ENCODE results near the gene SYNJ2.

The SYNJ2 gene

DNA sequence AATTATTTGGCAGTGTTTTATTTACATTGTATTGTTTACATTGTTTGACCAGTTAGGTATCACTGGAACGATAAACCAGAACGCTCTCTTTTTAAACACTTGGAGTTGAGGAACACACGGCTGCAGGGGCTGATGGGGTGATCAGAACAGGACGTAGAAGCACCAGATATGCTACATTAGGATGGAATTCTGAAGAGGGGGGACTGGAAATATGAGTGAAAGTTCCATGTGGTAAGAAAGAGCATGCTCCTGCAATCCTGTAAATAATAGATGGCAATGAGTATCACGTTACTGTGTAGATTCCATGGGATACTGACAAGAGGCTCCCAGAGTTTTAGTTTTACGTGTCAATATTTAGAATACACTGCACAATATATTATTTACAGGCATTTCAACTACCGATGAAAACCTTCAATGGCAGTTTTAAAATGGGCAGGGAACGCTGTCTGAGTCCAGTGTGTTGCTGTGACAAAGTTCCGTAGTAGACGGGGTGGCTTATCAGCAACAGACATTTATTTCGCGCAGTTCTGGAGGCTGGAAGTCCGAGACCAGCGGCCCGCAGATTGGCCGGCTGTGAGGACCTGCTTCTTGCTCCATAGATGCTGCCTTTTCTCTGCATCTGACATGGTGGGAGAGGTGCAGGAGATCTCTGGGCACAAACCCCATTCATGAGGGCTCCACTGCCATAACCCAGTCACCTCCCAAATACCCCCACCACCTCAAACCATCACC, 43.1 kb downstream of the SYNJ2 start:
- in situ Hi-C loops (cut with MboI; ENCODE audit: low sequenced_read_pairs): no loop called here

- in situ Hi-C loops (cut with MboI; ENCODE audit: low sequenced_read_pairs): no loop called here
Observed at GRCh38 chr6:158026054-158026900, 44.6 kb downstream of the SYNJ2 start.

DNA sequence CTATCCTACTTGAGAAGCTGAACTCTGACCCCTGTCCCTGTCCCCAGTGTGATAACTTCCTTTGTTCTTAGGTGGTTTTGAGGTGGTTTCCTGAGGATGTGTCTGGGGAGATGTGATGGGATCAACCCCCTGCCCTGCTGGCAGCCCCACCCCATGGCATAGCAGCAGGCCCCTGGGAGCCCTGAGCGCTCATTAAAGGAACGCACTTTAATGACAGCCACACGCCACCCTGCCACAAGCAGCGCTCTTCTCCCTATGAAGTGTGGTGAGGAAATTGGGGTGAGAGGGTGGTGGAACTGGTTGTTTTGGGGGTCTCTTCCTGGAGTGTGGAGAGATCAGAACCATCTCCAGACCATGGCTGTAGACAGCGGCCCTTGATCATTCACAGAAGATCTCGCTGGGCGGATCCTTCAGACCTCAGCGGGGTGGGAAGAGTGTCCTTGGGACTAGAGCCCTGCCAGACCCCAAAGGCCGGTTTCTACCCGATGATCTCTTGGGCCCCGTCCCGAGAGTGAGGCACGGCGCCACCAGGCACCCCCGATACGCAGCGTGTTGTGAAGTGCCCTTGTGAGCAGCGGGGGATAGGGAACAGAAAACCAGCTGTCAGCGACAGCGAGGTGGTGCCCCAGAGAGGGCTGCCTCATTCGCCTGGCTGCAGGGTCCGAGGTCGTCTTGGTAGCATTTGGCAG, 45.4 kb downstream of the SYNJ2 start:
- in situ Hi-C loops (cut with MboI; ENCODE audit: low sequenced_read_pairs): no loop called here

DNA sequence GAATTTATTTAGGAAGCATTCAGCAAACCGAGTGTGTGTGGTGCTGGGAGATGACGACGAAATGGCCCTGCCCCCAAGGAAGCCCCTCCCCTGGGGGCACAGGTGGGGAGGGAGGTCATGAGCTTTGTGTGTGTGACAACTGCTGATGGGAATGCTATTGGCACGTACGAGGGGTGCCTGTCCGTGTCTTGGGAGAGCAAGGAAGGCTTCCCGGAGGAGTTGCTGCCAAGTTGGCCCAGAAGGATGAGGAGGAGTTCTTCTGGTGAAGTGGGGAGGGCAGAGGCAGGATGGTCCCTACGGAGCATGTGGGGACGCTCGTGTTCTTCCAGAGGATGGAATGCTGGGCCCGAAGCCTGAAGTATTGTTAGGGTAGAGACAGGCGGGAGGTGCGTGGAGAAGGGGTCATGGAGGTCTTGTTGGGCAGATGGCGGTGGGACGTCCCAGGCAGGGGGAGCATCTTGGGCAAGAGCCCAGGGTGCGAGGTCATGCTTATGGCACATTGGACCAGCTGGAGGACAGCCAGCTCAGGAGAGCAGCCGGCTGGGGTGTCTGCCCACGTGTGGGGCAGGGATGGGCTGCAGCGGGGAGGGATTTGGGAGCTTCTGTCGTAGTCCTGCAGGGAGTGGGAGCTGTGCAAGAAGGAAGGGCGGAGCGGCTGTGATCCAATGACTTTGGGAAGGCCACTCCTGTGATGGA, 46.1 kb downstream of the SYNJ2 start:
- in situ Hi-C loops (cut with MboI; ENCODE audit: low sequenced_read_pairs): no loop called here

DNA sequence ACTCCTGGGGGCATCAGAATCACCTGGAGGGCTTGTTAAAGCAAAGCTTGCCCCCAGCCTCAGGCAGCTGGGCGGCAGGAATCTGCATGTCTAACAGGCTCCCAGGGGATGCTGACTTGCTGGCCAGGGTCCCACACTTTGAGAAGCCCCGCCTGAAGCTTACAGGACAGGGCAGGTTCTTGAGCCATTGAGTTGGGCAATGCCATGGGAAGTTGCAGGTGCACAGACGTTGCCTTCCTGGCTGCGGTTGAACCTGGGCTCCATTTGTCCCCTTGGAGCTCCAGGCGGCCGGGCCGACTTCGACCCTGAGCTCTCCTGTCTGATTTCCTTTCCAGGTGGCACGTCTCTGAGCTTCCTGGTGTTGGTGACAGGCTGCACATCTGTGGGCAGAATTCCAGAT, 46.8 kb downstream of the SYNJ2 start:
- in situ Hi-C loops (cut with MboI; ENCODE audit: low sequenced_read_pairs): no loop called here

DNA sequence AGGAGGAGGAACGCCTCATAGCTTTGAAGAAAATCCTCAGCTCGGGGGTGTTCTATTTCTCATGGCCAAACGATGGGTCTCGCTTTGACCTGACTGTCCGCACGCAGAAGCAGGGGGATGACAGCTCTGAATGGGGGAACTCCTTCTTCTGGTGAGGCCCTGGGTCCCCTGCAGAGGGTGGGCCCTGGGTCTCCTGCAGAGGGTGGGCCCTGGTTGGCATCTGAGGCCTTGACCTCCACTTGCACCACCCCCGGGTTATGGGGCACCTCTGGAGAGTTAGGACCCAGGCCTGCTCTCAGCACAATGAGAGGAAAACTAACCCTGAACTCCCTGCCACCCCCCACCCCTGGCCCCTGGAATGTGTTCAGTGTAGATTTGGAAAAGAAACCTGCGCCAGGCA, 47.2 kb downstream of the SYNJ2 start:
- in situ Hi-C loops (cut with MboI; ENCODE audit: low sequenced_read_pairs): no loop called here

- in situ Hi-C loops (cut with MboI; ENCODE audit: low sequenced_read_pairs): no loop called here
Observed at GRCh38 chr6:158029668-158030230, 48.1 kb downstream of the SYNJ2 start.

DNA sequence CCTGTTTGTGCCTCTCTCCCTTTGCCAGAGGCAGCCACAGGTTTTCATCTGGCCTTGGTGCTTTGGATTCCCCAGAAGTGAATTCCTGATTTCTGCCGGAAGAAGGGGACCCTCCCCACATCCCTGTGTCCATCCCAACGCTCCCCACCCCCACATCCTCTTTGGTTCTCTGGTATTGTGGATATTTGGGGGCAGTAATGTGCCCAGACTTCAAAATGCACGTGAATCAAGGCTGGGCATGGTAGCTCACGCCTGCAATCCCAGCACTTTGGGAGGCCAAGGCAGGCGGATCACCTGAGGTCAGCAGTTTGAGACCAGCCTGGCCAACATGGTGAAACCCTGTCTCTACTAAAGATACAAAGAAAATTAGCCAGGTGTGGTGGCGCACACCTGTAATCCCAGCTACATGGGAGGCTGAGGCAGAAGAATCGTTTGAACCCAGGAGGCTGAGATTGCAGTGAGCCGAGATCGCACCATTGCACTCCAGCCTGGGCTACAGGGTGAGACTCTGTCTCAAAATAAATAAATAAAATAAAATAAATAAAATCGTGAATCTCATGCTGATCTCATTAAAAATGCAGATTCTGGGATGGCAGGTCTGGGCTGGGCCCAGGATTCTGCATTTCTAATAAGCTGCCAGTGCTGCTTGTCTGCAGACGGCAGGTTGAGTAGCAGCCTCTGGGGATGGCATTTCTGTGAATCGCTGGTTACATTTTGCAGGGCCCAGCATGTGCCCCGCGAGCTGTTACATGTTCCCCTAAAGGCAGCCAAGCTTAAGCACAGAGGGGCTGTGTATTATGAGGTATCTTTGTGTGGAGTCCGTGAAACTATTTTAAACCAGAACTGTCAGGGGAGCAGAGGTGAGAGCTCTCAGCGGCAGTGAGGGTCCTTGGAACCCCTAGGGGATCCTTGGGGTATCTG, 49.0 kb downstream of the SYNJ2 start:
- in situ Hi-C loops (cut with MboI; ENCODE audit: low sequenced_read_pairs): no loop called here

DNA sequence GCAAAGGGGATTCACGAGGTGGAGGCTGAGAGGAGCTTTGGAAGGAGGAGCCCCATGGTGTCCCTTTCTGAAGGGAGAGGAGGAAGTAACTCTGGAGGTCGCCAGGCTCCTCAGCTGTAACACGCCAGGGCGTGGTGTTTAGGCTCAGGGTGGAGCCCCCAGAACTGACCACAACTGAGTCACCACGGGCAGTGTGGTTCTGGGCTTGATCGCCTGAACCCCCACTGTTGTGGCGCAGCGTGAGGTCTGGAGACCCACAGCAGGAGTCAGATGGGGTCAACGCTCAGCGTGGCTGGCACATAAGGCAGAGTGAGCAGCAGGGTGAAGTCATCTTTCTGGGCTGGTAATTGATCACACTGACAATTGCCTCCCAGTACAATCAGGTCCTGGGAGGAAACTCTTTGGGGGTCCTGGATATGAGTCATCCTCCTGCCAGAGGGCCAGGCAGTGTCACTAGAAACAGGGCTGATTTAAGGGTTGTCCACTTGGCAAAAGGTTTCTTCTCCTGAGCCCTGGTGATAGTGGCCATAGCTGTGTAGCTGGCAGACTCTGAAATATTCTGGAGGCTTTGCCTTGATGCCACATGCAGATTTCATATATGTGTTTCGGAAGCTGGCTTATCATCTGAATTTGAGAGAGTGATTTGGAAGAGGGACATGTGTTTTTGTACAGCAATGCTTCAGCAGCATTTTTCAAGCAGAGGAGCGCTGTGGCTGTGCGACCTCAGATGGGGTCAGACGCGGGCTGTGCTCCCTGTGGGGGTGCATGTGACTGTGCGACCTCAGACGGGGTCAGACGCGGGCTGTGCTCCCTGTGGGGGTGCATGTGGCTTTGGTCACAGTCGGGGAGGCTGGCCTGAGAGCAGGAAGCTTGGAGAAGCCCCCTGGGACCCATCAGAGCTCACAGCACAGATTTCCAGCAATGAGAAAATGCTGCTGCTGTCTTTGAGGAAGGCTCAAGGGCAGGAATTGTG, 50.0 kb downstream of the SYNJ2 start:
- in situ Hi-C loops (cut with MboI; ENCODE audit: low sequenced_read_pairs): no loop called here

- in situ Hi-C loops (cut with MboI; ENCODE audit: low sequenced_read_pairs): no loop called here
Observed at GRCh38 chr6:158032354-158032733, 50.7 kb downstream of the SYNJ2 start.

- in situ Hi-C loops (cut with MboI; ENCODE audit: low sequenced_read_pairs): no loop called here
Observed at GRCh38 chr6:158033077-158033750, 51.6 kb downstream of the SYNJ2 start.

DNA sequence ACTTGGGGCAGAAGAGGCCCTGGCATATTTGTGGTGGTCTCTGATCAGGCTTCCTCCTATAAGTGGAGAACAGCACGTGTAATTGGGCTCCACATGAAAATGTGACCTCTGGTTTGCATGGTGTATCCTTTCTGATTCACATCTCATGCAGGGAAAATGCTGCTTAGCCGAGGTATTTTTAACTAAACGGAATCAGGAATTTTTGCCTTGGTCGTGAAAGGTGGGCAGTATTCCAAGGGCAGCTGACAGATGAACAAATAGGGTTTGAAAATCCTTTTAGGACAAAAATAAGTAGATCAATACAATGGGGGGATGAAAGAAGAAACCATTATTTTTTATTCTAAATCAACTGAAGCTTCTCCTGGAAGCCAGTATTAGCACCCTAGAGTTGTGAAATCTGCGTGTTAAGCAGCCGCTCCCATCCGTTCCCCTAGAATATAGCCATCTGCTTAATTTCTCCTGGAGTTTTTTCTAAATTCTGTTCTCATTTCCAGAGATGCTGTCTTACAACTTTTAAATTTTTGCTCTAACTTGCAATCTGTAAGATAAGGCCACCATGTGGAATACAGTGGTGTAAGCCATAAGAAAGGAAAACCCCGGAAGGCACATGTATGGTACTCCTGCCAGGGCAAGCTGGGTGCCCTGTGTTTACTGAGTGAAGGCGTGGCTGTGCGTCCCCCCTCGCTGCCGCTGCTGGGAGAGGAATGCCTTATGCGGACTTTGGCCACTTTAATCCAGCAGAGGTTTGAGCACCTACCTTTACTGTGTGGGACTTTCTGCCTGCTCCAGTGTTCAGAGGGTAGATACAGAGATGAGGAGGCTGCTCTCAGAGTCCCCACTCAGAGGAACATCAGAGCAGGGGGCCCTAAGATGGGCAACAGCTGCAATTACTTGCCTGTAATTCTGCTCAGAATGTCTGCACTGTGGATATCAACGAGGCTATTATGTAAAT, 52.4 kb downstream of the SYNJ2 start:
- in situ Hi-C loops (cut with MboI; ENCODE audit: low sequenced_read_pairs): no loop called here

- in situ Hi-C loops (cut with MboI; ENCODE audit: low sequenced_read_pairs): no loop called here
Observed at GRCh38 chr6:158036261-158036660, 54.6 kb downstream of the SYNJ2 start.

GRCh38 chr6:158037021-158037420, 55.4 kb downstream of the SYNJ2 start:
- in situ Hi-C loops (cut with MboI; ENCODE audit: low sequenced_read_pairs): no loop called here

GRCh38 chr6:158037771-158038170, 56.1 kb downstream of the SYNJ2 start:
- in situ Hi-C loops (cut with MboI; ENCODE audit: low sequenced_read_pairs): no loop called here

- in situ Hi-C loops (cut with MboI; ENCODE audit: low sequenced_read_pairs): no loop called here
Observed at GRCh38 chr6:158038291-158039177, 56.9 kb downstream of the SYNJ2 start.

Measured in HL-60/S4 (cell line).